Panc1 (cell line): ENCODE results near the gene CCDC185.

Experiments used
- TCF7L2 ChIP-seq: IDR thresholded peaks from 2 replicates; pipeline ENCODE4 v1.6.1; 2011; ENCODE audit warnings: mild to moderate bottlenecking, low read depth, low read length, inconsistent platforms
- TF ChIP-seq, protein P1 (sequence below): fragments of 450-650 bp; IDR thresholded peaks from 2 replicates; pipeline ENCODE4 v1.5.1; 2017; ENCODE audit warnings: mild to moderate bottlenecking

DNA sequence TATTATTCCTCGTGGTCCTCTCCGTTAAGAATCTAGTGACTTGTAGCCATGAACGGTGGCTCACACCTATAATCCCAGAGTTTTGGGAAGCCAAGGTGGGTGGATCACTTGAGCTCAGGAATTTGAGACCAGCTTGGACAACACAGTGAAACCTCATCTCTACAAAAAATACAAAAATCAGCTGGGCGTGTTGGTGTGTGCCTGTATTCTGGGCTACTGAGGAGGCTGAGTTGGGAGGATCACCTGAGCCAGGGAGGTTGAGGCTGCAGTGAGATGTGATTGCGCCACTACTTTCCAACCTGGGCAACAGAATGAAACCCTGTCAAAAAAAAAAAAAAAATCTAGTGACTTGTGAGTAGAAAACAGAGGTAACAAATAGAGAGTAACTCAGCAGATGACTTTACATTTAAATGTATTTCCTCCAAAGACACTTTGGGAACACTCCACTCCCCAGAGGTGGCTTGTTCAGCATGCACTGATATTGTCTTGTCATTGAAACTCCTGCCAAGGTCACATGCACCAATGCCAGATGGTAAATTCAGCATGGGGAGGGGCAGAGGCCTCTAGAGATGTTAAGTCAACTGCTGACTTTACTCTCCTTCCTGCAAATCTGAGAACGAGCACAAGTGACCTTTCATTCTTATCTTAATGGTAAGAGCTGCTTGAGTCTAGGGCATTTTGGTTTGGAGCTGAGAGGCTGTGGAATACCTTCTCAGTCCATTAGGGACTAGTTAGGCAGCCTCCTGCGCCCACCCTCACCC, 24.9 kb downstream of the CCDC185 start:
- TF ChIP-seq, protein P1, sequence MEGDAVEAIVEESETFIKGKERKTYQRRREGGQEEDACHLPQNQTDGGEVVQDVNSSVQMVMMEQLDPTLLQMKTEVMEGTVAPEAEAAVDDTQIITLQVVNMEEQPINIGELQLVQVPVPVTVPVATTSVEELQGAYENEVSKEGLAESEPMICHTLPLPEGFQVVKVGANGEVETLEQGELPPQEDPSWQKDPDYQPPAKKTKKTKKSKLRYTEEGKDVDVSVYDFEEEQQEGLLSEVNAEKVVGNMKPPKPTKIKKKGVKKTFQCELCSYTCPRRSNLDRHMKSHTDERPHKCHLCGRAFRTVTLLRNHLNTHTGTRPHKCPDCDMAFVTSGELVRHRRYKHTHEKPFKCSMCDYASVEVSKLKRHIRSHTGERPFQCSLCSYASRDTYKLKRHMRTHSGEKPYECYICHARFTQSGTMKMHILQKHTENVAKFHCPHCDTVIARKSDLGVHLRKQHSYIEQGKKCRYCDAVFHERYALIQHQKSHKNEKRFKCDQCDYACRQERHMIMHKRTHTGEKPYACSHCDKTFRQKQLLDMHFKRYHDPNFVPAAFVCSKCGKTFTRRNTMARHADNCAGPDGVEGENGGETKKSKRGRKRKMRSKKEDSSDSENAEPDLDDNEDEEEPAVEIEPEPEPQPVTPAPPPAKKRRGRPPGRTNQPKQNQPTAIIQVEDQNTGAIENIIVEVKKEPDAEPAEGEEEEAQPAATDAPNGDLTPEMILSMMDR = no peak
- TF ChIP-seq TCF7L2 = no peak
